HG02840 (cell line): ENCODE results near the gene BDKRB2.
"Not testable (repeated sequence)": the region's sequence is repeated elsewhere in the genome, so short reads cannot be mapped to it uniquely, and the experiment has no call there.

Experiments
- ATAC-seq: cut with Tn5 transposase; IDR thresholded peaks from one replicate; pipeline ENCODE4 v1.9.1; 2021; ENCODE audit warnings: mild to moderate bottlenecking, moderate library complexity, moderate number of reproducible peaks; ENCODE audit not compliant: unreplicated experiment, low FRiP score

Gene BDKRB2

GRCh38 chr14:96217376-96217913, 12.8 kb downstream of the BDKRB2 start:
- no peak for ATAC-seq

- no peak for ATAC-seq
Observed at GRCh38 chr14:96221109-96221650, 16.5 kb downstream of the BDKRB2 start.

GRCh38 chr14:96221841-96222240, 17.2 kb downstream of the BDKRB2 start:
- ATAC-seq: no peak

GRCh38 chr14:96224480-96225096, 19.9 kb downstream of the BDKRB2 start:
- no peak for ATAC-seq

- no peak for ATAC-seq
Observed at GRCh38 chr14:96225213-96225612, 20.6 kb downstream of the BDKRB2 start.

- no peak for ATAC-seq
Observed at GRCh38 chr14:96225745-96226151, 21.1 kb downstream of the BDKRB2 start.

- ATAC-seq: no peak
Observed at GRCh38 chr14:96227428-96227827, 22.8 kb downstream of the BDKRB2 start.

DNA sequence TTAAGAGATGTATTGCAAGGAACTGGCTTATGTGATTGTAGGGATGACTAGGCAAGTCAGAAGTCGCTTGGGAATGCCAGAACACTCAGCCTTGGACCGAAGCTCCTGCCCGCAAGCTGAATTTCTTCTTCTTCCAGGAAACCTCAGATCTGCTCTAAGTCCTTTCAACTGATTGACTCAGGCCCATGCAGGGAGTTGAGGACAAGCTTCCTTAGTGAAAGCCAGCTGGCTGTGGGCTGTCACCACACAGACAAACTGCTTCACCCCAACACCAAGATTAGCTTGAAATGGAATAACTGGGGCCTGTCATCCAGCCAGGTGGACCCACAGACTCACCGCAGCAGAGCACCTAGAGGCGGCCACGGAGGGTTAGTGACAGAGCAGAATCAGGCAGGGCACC, 24.7 kb downstream of the BDKRB2 start:
- ATAC-seq: no peak

DNA sequence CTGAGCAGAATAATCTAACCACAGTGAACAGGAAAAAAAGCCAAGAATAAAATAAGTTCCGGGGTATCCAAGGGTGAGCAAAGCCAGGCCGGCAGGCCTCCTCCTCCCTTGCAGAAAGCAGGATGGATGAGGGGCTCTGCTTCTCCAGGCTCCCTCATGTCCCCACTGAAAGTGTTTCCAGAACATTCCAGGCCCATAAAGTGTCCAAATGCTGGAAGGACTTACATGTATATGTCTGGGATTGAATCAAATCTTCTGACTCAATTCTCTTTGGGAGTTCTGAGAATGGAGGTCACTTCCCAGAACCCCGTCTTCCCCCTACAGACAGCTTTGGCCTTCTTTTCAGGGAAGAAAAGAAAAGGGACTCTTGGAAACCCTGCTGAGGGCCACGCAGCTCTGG, 26.4 kb downstream of the BDKRB2 start:
- no peak for ATAC-seq

DNA sequence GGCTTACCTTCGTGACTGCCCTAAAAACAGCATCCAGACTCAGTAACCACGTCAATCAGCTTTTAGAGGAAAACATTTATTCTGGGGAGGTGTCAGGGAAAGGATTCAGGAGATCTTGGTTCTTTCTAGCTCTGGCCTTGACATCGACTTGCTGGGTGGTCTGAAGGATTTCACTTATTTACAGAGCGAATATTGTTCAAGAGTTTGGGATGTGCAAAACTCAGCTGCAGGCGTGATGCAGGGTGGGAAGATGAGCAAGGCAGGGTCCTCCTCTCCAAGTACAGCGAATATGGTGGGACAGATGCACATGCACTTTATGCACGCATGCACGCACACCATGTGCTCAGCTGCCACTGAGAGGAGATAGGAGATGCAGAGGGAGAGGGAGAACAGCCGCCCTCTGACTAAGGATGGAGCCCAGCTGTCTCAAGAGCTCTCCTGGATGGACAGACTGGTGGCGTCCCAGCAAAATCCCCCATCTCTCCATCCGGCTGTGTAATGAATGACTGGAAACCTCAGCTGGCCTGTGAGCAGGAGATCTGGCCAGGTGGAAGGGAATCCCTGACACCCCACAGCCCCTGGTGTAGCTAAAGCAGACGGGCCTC, 27.0 kb downstream of the BDKRB2 start:
- no peak for ATAC-seq

DNA sequence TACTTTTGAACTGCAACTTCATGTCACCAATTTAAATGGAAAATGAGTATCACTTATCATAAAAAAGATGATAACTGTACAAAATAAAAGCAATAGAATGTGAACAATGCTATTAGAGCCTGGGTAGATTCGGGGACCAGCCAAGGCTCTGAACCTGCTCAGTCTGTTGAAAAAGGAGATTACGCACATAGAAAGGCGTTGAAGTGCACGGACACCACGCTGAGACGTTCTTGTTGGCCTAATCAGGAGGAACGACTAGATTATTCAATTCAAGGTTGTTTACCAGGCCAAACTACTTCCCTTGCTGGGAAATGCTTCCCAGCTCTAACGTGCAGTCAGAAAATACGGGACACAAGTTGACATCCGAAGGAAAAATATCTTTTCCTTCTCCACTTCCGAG, 27.9 kb downstream of the BDKRB2 start:
- ATAC-seq: no peak

- ATAC-seq: no peak
Observed at GRCh38 chr14:96233661-96234060, 29.0 kb downstream of the BDKRB2 start.

- no peak for ATAC-seq
Observed at GRCh38 chr14:96235426-96235825, 30.8 kb downstream of the BDKRB2 start.

- no peak for ATAC-seq
Observed at GRCh38 chr14:96237641-96238040, 33.0 kb downstream of the BDKRB2 start.

DNA sequence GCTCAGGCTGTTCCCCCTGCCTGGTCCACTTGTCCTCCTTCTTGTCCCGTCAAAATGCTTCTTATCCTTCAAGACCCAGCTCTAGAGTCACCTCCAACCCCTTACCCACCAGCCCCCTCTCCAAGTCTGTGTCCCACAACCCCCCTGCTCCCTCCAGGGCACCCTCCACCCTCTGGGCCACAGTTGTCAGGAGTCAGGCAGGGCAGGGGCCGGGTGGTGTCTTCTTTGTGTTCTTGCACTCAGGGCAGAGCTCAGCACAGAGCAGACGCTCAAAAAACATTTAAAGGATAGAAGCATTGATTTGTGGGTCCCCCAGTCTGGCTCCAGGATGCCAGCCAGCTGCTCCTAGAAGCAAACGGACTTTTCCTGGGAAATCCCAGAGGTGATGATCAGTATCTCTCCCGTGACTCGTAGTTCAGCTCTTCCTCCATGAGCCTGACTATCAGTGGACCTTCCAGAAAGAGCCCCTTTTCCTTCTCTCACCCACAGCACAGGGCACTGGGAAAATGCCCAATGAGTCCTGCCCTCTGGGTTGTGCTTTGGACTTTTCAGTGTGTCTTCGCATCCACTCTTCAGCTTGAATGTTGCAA, 34.1 kb downstream of the BDKRB2 start:
- ATAC-seq: no peak

DNA sequence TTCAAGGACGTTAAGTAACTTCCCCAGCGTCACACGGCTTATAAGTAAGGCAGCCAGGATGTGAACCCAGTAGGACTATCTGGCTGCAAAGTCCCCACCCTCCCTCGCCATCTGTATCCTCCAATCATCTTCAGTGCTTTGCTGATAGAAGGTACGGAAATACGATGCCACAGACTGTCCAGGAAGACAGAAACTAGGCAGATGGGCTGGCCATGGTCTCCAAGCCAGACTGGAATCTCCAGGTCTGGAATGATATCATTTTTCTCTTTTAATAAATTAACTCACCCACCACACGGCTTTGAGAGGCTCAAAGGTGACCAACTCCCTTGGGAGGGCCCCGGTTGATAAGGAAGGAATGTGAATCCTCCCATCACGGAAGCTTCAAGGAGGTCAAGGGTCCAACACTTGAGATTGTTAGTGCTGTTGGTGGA, 35.1 kb downstream of the BDKRB2 start:
- ATAC-seq: no peak

DNA sequence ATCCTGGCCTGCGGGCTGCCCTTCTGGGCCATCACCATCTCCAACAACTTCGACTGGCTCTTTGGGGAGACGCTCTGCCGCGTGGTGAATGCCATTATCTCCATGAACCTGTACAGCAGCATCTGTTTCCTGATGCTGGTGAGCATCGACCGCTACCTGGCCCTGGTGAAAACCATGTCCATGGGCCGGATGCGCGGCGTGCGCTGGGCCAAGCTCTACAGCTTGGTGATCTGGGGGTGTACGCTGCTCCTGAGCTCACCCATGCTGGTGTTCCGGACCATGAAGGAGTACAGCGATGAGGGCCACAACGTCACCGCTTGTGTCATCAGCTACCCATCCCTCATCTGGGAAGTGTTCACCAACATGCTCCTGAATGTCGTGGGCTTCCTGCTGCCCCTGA, 36.0 kb downstream of the BDKRB2 start:
- ATAC-seq: no peak

DNA sequence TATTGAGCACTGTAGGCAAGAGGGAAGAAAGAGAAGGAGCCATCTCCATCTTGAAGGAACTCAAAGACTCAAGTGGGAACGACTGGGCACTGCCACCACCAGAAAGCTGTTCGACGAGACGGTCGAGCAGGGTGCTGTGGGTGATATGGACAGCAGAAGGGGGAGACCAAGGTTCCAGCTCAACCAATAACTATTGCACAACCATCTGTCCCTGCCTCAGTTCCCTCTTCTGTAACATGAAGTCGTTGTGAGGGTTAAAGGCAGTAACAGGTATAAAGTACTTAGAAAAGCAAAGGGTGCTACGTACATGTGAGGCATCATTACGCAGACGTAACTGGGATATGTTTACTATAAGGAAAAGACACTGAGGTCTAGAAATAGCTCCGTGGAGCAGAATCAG, 37.5 kb downstream of the BDKRB2 start:
- no peak for ATAC-seq

- no peak for ATAC-seq
Observed at GRCh38 chr14:96243785-96244184, 39.1 kb downstream of the BDKRB2 start.

- ATAC-seq: not testable (repeated sequence)
Observed at GRCh38 chr14:96245074-96245473, 40.4 kb downstream of the BDKRB2 start.

GRCh38 chr14:96245710-96246538, 41.3 kb downstream of the BDKRB2 start:
- no peak for ATAC-seq
